ENCODE results near the gene DCUN1D3. TPM values are rescaled to one million over a fixed set of nuclear protein-coding genes. Genes with fewer than 3 reads are reported as not detected.

The DCUN1D3 gene
- total and polyA plus RNA-seq, 2 experiments from 2014 or later: 8.5 to 13.7 TPM

DNA sequence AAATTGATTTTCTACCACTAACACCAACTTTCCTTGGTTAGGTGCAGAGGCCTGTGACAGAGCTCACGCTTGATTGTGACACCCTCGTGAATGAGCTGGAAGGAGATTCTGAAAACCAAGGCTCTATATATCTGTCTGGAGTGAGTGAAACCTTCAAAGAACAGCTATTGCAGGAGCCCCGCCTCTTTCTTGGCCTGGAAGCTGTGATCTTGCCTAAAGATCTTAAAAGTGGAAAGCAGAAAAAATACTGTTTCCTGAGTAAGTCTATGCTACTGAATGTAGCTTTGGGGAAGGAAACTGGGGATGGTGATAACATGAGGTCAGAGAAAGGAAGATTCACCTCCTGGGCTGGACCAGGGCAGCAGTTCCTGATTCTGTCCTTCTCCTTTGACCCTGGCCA lies 55.6 kb downstream of the DCUN1D3 start:
- H3K9me3 Mint-ChIP-seq: no peaks in the 10 kb centered on the region
- H3K36me3 Mint-ChIP-seq (ENCODE audit: low read depth): peaks cover 22% of the 10 kb centered on the region
- no peaks in the 10 kb centered on the region for H3K79me2 ChIP-seq (replicated peaks; ENCODE audit: insufficient read depth)
- no peak overlapping the region for H2AFZ ChIP-seq
- no peaks in the 10 kb centered on the region for H3F3A ChIP-seq (replicated peaks; ENCODE audit: low read depth)
- TF ChIP-seq, protein P1, sequence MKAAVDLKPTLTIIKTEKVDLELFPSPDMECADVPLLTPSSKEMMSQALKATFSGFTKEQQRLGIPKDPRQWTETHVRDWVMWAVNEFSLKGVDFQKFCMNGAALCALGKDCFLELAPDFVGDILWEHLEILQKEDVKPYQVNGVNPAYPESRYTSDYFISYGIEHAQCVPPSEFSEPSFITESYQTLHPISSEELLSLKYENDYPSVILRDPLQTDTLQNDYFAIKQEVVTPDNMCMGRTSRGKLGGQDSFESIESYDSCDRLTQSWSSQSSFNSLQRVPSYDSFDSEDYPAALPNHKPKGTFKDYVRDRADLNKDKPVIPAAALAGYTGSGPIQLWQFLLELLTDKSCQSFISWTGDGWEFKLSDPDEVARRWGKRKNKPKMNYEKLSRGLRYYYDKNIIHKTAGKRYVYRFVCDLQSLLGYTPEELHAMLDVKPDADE (IDR thresholded peaks at IDR 0.05): no peak
- TF ChIP-seq POLR2AphosphoS5 (IDR thresholded peaks at IDR 0.05; ENCODE audit: low read depth): no peak
- no peak for TF ChIP-seq ZNF114 (CRISPR knock-in tag; IDR thresholded peaks at IDR 0.05)
- TF ChIP-seq JUNB (IDR thresholded peaks at IDR 0.05; ENCODE audit: unreplicated experiment): no peak
- TF ChIP-seq EZH2 (IDR thresholded peaks at IDR 0.05; ENCODE audit: low read depth, unreplicated experiment): no peak
- TF ChIP-seq EZH2phosphoT487 (IDR thresholded peaks at IDR 0.05; ENCODE audit: unreplicated experiment): no peak
- TF ChIP-seq, protein P2, sequence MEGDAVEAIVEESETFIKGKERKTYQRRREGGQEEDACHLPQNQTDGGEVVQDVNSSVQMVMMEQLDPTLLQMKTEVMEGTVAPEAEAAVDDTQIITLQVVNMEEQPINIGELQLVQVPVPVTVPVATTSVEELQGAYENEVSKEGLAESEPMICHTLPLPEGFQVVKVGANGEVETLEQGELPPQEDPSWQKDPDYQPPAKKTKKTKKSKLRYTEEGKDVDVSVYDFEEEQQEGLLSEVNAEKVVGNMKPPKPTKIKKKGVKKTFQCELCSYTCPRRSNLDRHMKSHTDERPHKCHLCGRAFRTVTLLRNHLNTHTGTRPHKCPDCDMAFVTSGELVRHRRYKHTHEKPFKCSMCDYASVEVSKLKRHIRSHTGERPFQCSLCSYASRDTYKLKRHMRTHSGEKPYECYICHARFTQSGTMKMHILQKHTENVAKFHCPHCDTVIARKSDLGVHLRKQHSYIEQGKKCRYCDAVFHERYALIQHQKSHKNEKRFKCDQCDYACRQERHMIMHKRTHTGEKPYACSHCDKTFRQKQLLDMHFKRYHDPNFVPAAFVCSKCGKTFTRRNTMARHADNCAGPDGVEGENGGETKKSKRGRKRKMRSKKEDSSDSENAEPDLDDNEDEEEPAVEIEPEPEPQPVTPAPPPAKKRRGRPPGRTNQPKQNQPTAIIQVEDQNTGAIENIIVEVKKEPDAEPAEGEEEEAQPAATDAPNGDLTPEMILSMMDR (conservative IDR thresholded peaks at IDR 0.05; ENCODE audit: low read depth in 2 of 2): no peak
- TF ChIP-seq, protein P3, sequence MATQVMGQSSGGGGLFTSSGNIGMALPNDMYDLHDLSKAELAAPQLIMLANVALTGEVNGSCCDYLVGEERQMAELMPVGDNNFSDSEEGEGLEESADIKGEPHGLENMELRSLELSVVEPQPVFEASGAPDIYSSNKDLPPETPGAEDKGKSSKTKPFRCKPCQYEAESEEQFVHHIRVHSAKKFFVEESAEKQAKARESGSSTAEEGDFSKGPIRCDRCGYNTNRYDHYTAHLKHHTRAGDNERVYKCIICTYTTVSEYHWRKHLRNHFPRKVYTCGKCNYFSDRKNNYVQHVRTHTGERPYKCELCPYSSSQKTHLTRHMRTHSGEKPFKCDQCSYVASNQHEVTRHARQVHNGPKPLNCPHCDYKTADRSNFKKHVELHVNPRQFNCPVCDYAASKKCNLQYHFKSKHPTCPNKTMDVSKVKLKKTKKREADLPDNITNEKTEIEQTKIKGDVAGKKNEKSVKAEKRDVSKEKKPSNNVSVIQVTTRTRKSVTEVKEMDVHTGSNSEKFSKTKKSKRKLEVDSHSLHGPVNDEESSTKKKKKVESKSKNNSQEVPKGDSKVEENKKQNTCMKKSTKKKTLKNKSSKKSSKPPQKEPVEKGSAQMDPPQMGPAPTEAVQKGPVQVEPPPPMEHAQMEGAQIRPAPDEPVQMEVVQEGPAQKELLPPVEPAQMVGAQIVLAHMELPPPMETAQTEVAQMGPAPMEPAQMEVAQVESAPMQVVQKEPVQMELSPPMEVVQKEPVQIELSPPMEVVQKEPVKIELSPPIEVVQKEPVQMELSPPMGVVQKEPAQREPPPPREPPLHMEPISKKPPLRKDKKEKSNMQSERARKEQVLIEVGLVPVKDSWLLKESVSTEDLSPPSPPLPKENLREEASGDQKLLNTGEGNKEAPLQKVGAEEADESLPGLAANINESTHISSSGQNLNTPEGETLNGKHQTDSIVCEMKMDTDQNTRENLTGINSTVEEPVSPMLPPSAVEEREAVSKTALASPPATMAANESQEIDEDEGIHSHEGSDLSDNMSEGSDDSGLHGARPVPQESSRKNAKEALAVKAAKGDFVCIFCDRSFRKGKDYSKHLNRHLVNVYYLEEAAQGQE (IDR thresholded peaks at IDR 0.05; ENCODE audit: unreplicated experiment): no peak
- no peak for TF ChIP-seq NANOG (IDR thresholded peaks at IDR 0.05; ENCODE audit: borderline replicate concordance)
- no peak for TF ChIP-seq ZNF331 (CRISPR knock-in tag; IDR thresholded peaks at IDR 0.05; ENCODE audit: low read depth)
- no peak for TF ChIP-seq STAT1 (IDR thresholded peaks at IDR 0.05; ENCODE audit: unreplicated experiment)
- TF ChIP-seq, protein P4, sequence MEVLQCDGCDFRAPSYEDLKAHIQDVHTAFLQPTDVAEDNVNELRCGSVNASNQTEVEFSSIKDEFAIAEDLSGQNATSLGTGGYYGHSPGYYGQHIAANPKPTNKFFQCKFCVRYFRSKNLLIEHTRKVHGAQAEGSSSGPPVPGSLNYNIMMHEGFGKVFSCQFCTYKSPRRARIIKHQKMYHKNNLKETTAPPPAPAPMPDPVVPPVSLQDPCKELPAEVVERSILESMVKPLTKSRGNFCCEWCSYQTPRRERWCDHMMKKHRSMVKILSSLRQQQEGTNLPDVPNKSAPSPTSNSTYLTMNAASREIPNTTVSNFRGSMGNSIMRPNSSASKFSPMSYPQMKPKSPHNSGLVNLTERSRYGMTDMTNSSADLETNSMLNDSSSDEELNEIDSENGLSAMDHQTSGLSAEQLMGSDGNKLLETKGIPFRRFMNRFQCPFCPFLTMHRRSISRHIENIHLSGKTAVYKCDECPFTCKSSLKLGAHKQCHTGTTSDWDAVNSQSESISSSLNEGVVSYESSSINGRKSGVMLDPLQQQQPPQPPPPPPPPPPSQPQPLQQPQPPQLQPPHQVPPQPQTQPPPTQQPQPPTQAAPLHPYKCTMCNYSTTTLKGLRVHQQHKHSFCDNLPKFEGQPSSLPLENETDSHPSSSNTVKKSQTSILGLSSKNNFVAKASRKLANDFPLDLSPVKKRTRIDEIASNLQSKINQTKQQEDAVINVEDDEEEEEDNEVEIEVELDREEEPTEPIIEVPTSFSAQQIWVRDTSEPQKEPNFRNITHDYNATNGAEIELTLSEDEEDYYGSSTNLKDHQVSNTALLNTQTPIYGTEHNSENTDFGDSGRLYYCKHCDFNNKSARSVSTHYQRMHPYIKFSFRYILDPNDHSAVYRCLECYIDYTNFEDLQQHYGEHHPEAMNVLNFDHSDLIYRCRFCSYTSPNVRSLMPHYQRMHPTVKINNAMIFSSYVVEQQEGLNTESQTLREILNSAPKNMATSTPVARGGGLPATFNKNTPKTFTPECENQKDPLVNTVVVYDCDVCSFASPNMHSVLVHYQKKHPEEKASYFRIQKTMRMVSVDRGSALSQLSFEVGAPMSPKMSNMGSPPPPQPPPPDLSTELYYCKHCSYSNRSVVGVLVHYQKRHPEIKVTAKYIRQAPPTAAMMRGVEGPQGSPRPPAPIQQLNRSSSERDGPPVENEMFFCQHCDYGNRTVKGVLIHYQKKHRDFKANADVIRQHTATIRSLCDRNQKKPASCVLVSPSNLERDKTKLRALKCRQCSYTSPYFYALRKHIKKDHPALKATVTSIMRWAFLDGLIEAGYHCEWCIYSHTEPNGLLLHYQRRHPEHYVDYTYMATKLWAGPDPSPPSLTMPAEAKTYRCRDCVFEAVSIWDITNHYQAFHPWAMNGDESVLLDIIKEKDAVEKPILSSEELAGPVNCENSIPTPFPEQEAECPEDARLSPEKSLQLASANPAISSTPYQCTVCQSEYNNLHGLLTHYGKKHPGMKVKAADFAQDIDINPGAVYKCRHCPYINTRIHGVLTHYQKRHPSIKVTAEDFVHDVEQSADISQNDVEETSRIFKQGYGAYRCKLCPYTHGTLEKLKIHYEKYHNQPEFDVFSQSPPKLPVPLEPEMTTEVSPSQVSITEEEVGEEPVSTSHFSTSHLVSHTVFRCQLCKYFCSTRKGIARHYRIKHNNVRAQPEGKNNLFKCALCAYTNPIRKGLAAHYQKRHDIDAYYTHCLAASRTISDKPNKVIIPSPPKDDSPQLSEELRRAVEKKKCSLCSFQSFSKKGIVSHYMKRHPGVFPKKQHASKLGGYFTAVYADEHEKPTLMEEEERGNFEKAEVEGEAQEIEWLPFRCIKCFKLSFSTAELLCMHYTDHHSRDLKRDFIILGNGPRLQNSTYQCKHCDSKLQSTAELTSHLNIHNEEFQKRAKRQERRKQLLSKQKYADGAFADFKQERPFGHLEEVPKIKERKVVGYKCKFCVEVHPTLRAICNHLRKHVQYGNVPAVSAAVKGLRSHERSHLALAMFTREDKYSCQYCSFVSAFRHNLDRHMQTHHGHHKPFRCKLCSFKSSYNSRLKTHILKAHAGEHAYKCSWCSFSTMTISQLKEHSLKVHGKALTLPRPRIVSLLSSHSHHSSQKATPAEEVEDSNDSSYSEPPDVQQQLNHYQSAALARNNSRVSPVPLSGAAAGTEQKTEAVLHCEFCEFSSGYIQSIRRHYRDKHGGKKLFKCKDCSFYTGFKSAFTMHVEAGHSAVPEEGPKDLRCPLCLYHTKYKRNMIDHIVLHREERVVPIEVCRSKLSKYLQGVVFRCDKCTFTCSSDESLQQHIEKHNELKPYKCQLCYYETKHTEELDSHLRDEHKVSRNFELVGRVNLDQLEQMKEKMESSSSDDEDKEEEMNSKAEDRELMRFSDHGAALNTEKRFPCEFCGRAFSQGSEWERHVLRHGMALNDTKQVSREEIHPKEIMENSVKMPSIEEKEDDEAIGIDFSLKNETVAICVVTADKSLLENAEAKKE (CRISPR knock-in tag; IDR thresholded peaks at IDR 0.05): no peak
- no peak for TF ChIP-seq CREB1 (CRISPR knock-in tag; IDR thresholded peaks at IDR 0.05; ENCODE audit: low read depth)
- no peak overlapping the region for H3K4me3 Mint-ChIP-seq
- H3K36me3 ChIP-seq (ENCODE audit: insufficient read depth): 0 out of 2 replicates have a peak, but pooled peaks cover 5% of the 10 kb centered on the region
- H3K4me3 ChIP-seq: no peak overlapping the region
- no peak for ATAC-seq
- H3K4me2 ChIP-seq: no peak overlapping the region
- H3K27me3 ChIP-seq (ENCODE audit: insufficient read depth): no peaks in the 10 kb centered on the region
- H3K4me1 ChIP-seq (ENCODE audit: insufficient read depth): no peaks in the 10 kb centered on the region
- DNase-seq (ENCODE audit: low spot score): no peak
- H3K27ac Mint-ChIP-seq: no peak overlapping the region
- no peaks in the 10 kb centered on the region for H3K27me3 Mint-ChIP-seq (ENCODE audit: insufficient read depth, low read depth, poor library complexity)
- no peaks in the 10 kb centered on the region for H4K20me1 ChIP-seq (replicated peaks; ENCODE audit: insufficient read depth)
- H3K27ac ChIP-seq (ENCODE audit: low read depth): no peak overlapping the region
- no peaks in the 10 kb centered on the region for H3K9me2 ChIP-seq (ENCODE audit: insufficient read depth)
- no peaks in the 10 kb centered on the region; the same call in 1 of the 3 replicates for H3K4me1 Mint-ChIP-seq
